NCI-H187 treated with DMSO at 0.1 percent for 48 hours (cell line): ENCODE results near the gene KASH5.

ENCODE experiments used
- DNase-seq: peaks from one replicate; lab custom pipeline; 2025; lab: John Stamatoyannopoulos, UW

The KASH5 gene

GRCh38 chr19:49396738-49397505, 8.9 kb downstream of the KASH5 start:
- no peak for DNase-seq

- no peak for DNase-seq
These were observed 10.1 kb downstream of the KASH5 start for GRCh38 chr19:49398001-49398615.

- DNase-seq: no peak
These were observed 10.9 kb downstream of the KASH5 start for GRCh38 chr19:49398931-49399330.

GRCh38 chr19:49400029-49400428, 12.0 kb downstream of the KASH5 start:
- DNase-seq: no peak

GRCh38 chr19:49403404-49404187, 15.5 kb downstream of the KASH5 start:
- peak; percentile 99 for DNase-seq

- no peak for DNase-seq
These were observed 19.0 kb downstream of the KASH5 start for GRCh38 chr19:49407079-49407478.

GRCh38 chr19:49407482-49408015, 19.5 kb downstream of the KASH5 start:
- DNase-seq: no peak

GRCh38 chr19:49408816-49409440, 20.9 kb downstream of the KASH5 start:
- no peak for DNase-seq

- no peak for DNase-seq
These were observed 21.5 kb downstream of the KASH5 start for GRCh38 chr19:49409441-49410029.

GRCh38 chr19:49411681-49412326, 23.8 kb downstream of the KASH5 start:
- no peak for DNase-seq

GRCh38 chr19:49413348-49413747, 25.3 kb downstream of the KASH5 start:
- no peak for DNase-seq

- no peak for DNase-seq
These were observed 26.2 kb downstream of the KASH5 start for GRCh38 chr19:49414256-49414655.

GRCh38 chr19:49415102-49415809, 27.2 kb downstream of the KASH5 start:
- no peak for DNase-seq

GRCh38 chr19:49415810-49416200, 27.8 kb downstream of the KASH5 start:
- no peak for DNase-seq

GRCh38 chr19:49417088-49417487, 29.0 kb downstream of the KASH5 start:
- DNase-seq: no peak

GRCh38 chr19:49418511-49418910, 30.5 kb downstream of the KASH5 start:
- DNase-seq: no peak

GRCh38 chr19:49419173-49419572, 31.1 kb downstream of the KASH5 start:
- no peak for DNase-seq

GRCh38 chr19:49420227-49420626, 32.2 kb downstream of the KASH5 start:
- no peak for DNase-seq

- no peak for DNase-seq
These were observed 33.2 kb downstream of the KASH5 start for GRCh38 chr19:49421039-49421877.

- DNase-seq: no peak
These were observed 33.8 kb downstream of the KASH5 start for GRCh38 chr19:49421878-49422202.
